Fibroblast of villous mesenchyme (primary cell): Measurements from ENCODE around the gene NEU4. TPM values are rescaled to one million over a fixed set of nuclear protein-coding genes. Genes with fewer than 3 reads are reported as not detected.

Experiments used
- DNase-seq: peaks from one replicate; pipeline ENCODE4 v3.0.0-alpha.2; 2010; ENCODE audit warnings: low read depth
- H3K4me3 ChIP-seq: 2 replicates; pipeline ENCODE4 v1.5.1; 2011; ENCODE audit warnings: low read depth, mild to moderate bottlenecking, low read length
- CTCF ChIP-seq: IDR thresholded peaks from 2 replicates; pipeline ENCODE4 v1.5.1; 2012; ENCODE audit warnings: low read depth, mild to moderate bottlenecking, low read length; ENCODE audit not compliant: insufficient read depth
- total RNA-seq: library from RNA; depleted of rRNA; stranded (reverse); fragments of >200 nt; gene quantifications from 2 replicates; pipeline ENCODE4 v1.2.3, GENCODE V29; 2012

Gene NEU4
- total RNA-seq, 1 donor, result not detected

GRCh38 chr2:241841181-241842066, 32.4 kb downstream of the NEU4 start:
- no peak overlapping the region for H3K4me3 ChIP-seq
- TF ChIP-seq CTCF, result no peak
- DNase-seq, result no peak

- no peak overlapping the region for H3K4me3 ChIP-seq
- DNase-seq, result no peak
- TF ChIP-seq CTCF, result no peak
Observed at GRCh38 chr2:241842067-241842415, 33.0 kb downstream of the NEU4 start.

GRCh38 chr2:241842620-241843211, 33.7 kb downstream of the NEU4 start:
- no peak overlapping the region for H3K4me3 ChIP-seq
- TF ChIP-seq CTCF, result no peak

GRCh38 chr2:241843321-241844065, 34.5 kb downstream of the NEU4 start:
- DNase-seq, result no peak
- H3K4me3 ChIP-seq, result no peak overlapping the region
- TF ChIP-seq CTCF, result no peak

More at GRCh38 chr2:241842620-241843211, 33.7 kb downstream of the NEU4 start:
- peak; percentile 14 for DNase-seq

GRCh38 chr2:241844066-241844728, 35.2 kb downstream of the NEU4 start:
- TF ChIP-seq CTCF, result no peak
- H3K4me3 ChIP-seq, result peak overlapping the region; percentile 43
- DNase-seq, result peak; percentile 51

- no peak for TF ChIP-seq CTCF
- H3K4me3 ChIP-seq, result no peak overlapping the region
- no peak for DNase-seq
Observed at GRCh38 chr2:241844831-241845578, 36.0 kb downstream of the NEU4 start.
